ENCODE data around the gene SPEM1.

The SPEM1 gene

DNA sequence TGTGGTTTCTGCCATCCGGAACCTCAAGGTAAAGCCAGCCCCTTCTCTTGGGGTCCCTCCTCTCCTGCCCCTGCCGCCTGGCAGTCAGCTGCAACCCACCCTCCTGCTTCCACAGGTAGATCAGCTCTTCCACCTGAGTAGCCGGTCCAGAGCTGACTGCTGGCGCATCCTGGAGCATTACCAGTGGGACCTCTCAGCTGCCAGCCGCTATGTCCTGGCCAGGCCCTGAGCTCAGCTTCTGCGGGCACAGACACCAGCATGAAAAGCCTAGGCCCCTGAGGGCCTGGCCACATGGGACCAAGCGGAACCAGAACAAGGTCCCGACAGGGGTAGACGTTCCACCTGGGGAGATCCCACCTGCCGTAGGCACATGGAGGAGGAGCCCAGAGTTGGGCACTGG is 31.3 kb upstream of the SPEM1 start:
- H3K36me3 ChIP-seq (ENCODE audit: control insufficient read depth, insufficient read depth, low read length): peaks cover 45% of the 10 kb centered on the region
- H3K9me3 ChIP-seq (ENCODE audit: control insufficient read depth, low read length): no peaks in the 10 kb centered on the region
- 92 to 97% methylated on average over 8 to 10 of the region's 10 CpGs for WGBS, 2 experiments (ENCODE audit: insufficient coverage in 2 of 2)
- peaks cover 10% of the 10 kb centered on the region for H3K4me1 ChIP-seq (ENCODE audit: control insufficient read depth, insufficient read depth, low read length, poor library complexity, severe bottlenecking)
- H3K4me3 ChIP-seq (ENCODE audit: extremely low read depth, insufficient read depth, low read length, poor library complexity, severe bottlenecking): no peak overlapping the region
- no peak overlapping the region for H3K27ac ChIP-seq (ENCODE audit: low read depth, low read length, severe bottlenecking)

GRCh38 chr17:7389924-7390910 is 29.9 kb upstream of the SPEM1 start:
- no peak overlapping the region for H3K27ac ChIP-seq (ENCODE audit: low read depth, low read length, severe bottlenecking)
- peaks cover 45% of the 10 kb centered on the region for H3K36me3 ChIP-seq (ENCODE audit: control insufficient read depth, insufficient read depth, low read length)
- H3K4me3 ChIP-seq (ENCODE audit: extremely low read depth, insufficient read depth, low read length, poor library complexity, severe bottlenecking): no peak overlapping the region
- peaks cover 10% of the 10 kb centered on the region for H3K4me1 ChIP-seq (ENCODE audit: control insufficient read depth, insufficient read depth, low read length, poor library complexity, severe bottlenecking)
- no peaks in the 10 kb centered on the region for H3K9me3 ChIP-seq (ENCODE audit: control insufficient read depth, low read length)
- 69 to 78% methylated on average over 13 to 14 of the region's 19 CpGs for WGBS, 2 experiments (ENCODE audit: insufficient coverage in 2 of 2)

GRCh38 chr17:7391307-7391706 is 28.8 kb upstream of the SPEM1 start:
- H3K4me3 ChIP-seq (ENCODE audit: extremely low read depth, insufficient read depth, low read length, poor library complexity, severe bottlenecking): no peak overlapping the region
- WGBS, 2 experiments (ENCODE audit: insufficient coverage in 2 of 2): 77 to 94% methylated on average over 2 of the region's 2 CpGs
- H3K27ac ChIP-seq (ENCODE audit: low read depth, low read length, severe bottlenecking): no peak overlapping the region
- peaks cover 45% of the 10 kb centered on the region for H3K36me3 ChIP-seq (ENCODE audit: control insufficient read depth, insufficient read depth, low read length)
- no peaks in the 10 kb centered on the region for H3K9me3 ChIP-seq (ENCODE audit: control insufficient read depth, low read length)
- peaks cover 10% of the 10 kb centered on the region for H3K4me1 ChIP-seq (ENCODE audit: control insufficient read depth, insufficient read depth, low read length, poor library complexity, severe bottlenecking)

DNA sequence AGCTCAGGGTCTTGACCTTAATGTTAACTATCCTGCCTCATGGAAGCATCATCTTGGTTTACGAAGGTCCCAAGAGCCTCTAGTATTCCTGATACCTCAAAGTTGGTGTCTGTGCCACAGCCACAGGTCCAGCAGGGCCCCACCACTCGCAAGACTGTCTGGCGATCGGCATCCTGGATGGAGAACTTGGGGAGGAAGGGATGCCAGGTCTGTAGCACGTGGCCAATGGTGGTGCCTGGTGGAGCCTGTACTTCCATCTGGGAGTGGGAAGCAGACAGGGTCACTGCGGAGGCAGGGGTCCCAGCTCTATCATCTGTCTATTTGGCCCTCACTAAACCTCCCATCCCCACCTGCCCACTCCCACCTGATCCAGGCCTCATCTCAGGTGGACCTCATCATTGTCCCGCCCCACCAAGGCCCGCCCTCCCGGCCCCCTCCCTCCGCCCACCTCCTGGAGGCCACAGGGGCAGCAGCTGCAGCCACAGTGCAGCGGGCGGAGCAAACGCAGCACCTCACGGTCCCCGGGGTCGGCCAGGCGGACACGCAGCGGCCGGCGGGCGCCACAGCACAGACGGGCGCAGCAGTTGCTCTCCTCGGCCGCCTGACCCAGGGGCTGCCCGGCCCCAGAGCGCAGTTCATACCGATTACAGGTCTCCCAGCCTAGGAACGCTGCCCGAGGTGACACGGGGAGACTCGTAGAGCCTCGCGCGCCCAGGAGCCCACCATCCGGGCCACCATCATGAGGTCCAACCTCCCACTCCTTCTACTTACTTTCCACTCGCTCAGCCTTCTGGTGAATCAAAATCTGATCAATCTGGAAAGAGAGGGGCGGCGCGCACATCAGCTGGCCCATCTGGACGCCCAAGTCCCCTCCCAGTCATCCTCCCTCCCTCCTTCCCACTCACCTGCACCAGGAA is 27.2 kb upstream of the SPEM1 start:
- peak overlapping the region; percentile 79 for H3K4me3 ChIP-seq (ENCODE audit: extremely low read depth, insufficient read depth, low read length, poor library complexity, severe bottlenecking)
- no peak overlapping the region for H3K27ac ChIP-seq (ENCODE audit: low read depth, low read length, severe bottlenecking)
- peaks cover 45% of the 10 kb centered on the region for H3K36me3 ChIP-seq (ENCODE audit: control insufficient read depth, insufficient read depth, low read length)
- WGBS, 2 experiments (ENCODE audit: insufficient coverage in 2 of 2): 91 to 93% methylated on average over 28 to 29 of the region's 42 CpGs
- no peaks in the 10 kb centered on the region for H3K9me3 ChIP-seq (ENCODE audit: control insufficient read depth, low read length)
- peaks cover 10% of the 10 kb centered on the region for H3K4me1 ChIP-seq (ENCODE audit: control insufficient read depth, insufficient read depth, low read length, poor library complexity, severe bottlenecking)

DNA sequence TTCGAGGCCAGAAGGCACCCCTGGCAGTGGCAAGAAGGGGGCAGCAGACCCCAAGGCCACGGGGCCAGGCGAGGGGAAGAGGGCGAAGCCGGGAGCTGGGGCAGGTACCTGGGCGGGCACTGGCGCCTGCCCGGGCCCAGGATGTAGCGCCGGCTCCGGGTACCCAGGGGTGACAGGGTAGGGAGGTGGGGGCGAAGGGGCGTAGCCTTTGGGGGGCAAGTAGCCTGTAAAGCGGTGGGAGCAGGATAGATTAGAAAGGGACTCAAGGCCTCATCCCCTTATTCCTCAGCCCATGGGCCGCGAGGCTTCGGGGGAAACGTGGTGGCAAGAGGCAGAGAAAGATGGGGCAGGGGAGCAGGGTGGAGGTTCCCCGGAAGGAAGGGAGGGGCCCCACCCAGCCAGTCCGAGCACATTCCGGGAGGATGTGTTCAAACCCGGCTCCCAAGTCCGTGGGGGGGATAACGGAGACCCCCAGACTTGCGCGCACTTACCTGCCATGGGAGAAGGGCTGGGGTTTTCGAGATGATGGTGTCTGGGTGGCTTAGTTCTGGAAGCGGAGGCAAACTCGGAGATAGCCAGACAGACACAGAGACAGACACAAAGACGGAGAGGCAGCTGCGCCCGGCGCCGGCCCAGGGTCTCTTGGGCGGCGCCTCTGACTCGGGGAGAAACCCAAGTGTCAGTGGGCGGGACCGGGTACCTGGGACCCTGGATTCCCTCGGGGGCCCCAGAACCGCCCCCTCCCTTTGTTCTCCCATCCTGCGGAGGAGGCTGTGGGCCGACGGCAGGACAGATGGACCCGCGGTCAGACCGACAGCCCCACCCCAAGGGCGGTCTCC is 26.3 kb upstream of the SPEM1 start:
- 11 to 19% methylated on average over 18 to 43 of the region's 48 CpGs for WGBS, 2 experiments (ENCODE audit: insufficient coverage in 2 of 2)
- Histone ChIP-seq H3K27ac (ENCODE audit: low read depth, low read length, severe bottlenecking) (peak overlapping the region; percentile 83), H3K36me3 (ENCODE audit: control insufficient read depth, insufficient read depth, low read length) (peaks cover 37% of the 10 kb centered on the region)

GRCh38 chr17:7394452-7395191 is 25.5 kb upstream of the SPEM1 start, which contains the start of gene PLSCR3:
PLSCR3 (minus strand) TSS chr17:7394525; CDS start chr17:7394110, 415 bp downstream.
- Histone ChIP-seq H3K4me1 (ENCODE audit: control insufficient read depth, insufficient read depth, low read length, poor library complexity, severe bottlenecking) (peaks cover 10% of the 10 kb centered on the region), H3K36me3 (ENCODE audit: control insufficient read depth, insufficient read depth, low read length) (peaks cover 29% of the 10 kb centered on the region)

More for the DNA sequence above, 26.3 kb upstream of the SPEM1 start:
- Histone ChIP-seq H3K4me3 (ENCODE audit: extremely low read depth, insufficient read depth, low read length, poor library complexity, severe bottlenecking) (peak overlapping the region; percentile 79), H3K4me1 (ENCODE audit: control insufficient read depth, insufficient read depth, low read length, poor library complexity, severe bottlenecking) (peaks cover 10% of the 10 kb centered on the region), H3K9me3 (ENCODE audit: control insufficient read depth, low read length) (no peaks in the 10 kb centered on the region)

GRCh38 chr17:7396147-7396546 is 24.0 kb upstream of the SPEM1 start:
- peaks cover 15% of the 10 kb centered on the region for H3K36me3 ChIP-seq (ENCODE audit: control insufficient read depth, insufficient read depth, low read length)
- H3K9me3 ChIP-seq (ENCODE audit: control insufficient read depth, low read length): no peaks in the 10 kb centered on the region
- H3K4me3 ChIP-seq (ENCODE audit: extremely low read depth, insufficient read depth, low read length, poor library complexity, severe bottlenecking): no peak overlapping the region
- WGBS, 2 experiments (ENCODE audit: insufficient coverage in 2 of 2): 91 to 95% methylated on average over 4 of the region's 4 CpGs
- H3K27ac ChIP-seq (ENCODE audit: low read depth, low read length, severe bottlenecking): no peak overlapping the region
- peaks cover 8% of the 10 kb centered on the region for H3K4me1 ChIP-seq (ENCODE audit: control insufficient read depth, insufficient read depth, low read length, poor library complexity, severe bottlenecking)

More at GRCh38 chr17:7394452-7395191, 25.5 kb upstream of the SPEM1 start, which contains the start of gene PLSCR3:
- Histone ChIP-seq H3K4me3 (ENCODE audit: extremely low read depth, insufficient read depth, low read length, poor library complexity, severe bottlenecking) (peak within 1 kb of the TSS; percentile 79), H3K9me3 (ENCODE audit: control insufficient read depth, low read length) (no peaks in the 10 kb centered on the region), H3K27ac (ENCODE audit: low read depth, low read length, severe bottlenecking) (peak within 1 kb of the TSS; percentile 83)
- 1% methylated on average over 46 to 67 of the region's 71 CpGs for WGBS, 2 experiments (ENCODE audit: insufficient coverage in 2 of 2)

GRCh38 chr17:7398612-7399011 is 21.5 kb upstream of the SPEM1 start:
- H3K36me3 ChIP-seq (ENCODE audit: control insufficient read depth, insufficient read depth, low read length): peaks cover 9% of the 10 kb centered on the region
- no peak overlapping the region for H3K4me3 ChIP-seq (ENCODE audit: extremely low read depth, insufficient read depth, low read length, poor library complexity, severe bottlenecking)
- WGBS, 2 experiments (ENCODE audit: insufficient coverage in 2 of 2): 79 to 85% methylated on average over 1 of the region's 2 CpGs
- no peaks in the 10 kb centered on the region for H3K9me3 ChIP-seq (ENCODE audit: control insufficient read depth, low read length)
- H3K27ac ChIP-seq (ENCODE audit: low read depth, low read length, severe bottlenecking): no peak overlapping the region
- peaks cover 8% of the 10 kb centered on the region for H3K4me1 ChIP-seq (ENCODE audit: control insufficient read depth, insufficient read depth, low read length, poor library complexity, severe bottlenecking)

- Histone ChIP-seq H3K4me1 (ENCODE audit: control insufficient read depth, insufficient read depth, low read length, poor library complexity, severe bottlenecking) (peaks cover 7% of the 10 kb centered on the region), H3K9me3 (ENCODE audit: control insufficient read depth, low read length) (no peaks in the 10 kb centered on the region), H3K27ac (ENCODE audit: low read depth, low read length, severe bottlenecking) (peak overlapping the region; percentile 83), H3K4me3 (ENCODE audit: extremely low read depth, insufficient read depth, low read length, poor library complexity, severe bottlenecking) (peak overlapping the region; percentile 75), H3K36me3 (ENCODE audit: control insufficient read depth, insufficient read depth, low read length) (peaks cover 9% of the 10 kb centered on the region)
- WGBS, 2 experiments (ENCODE audit: insufficient coverage in 2 of 2): 27 to 40% methylated on average over 6 to 9 of the region's 16 CpGs
Observed at GRCh38 chr17:7403043-7403726, 16.9 kb upstream of the SPEM1 start.

Measured in mesodermal cell (in vitro differentiated cells).